ENCODE results near the gene HSBP1L1. TPM values are rescaled to one million over a fixed set of nuclear protein-coding genes. Genes with fewer than 3 reads are reported as not detected.

The HSBP1L1 gene
- total and polyA plus RNA-seq, 2 of the 13 experiments (the other 11 are each of a cell fraction or from before 2014, with no cell fraction given): 22.6 to 45.1 TPM

- TF ChIP-seq CTCF (CRISPR knock-in tag; IDR thresholded peaks at IDR 0.05): peak; percentile 73
- no peak for TF ChIP-seq ZNF329 (CRISPR knock-in tag; IDR thresholded peaks at IDR 0.05; ENCODE audit: low read depth)
- no peak for TF ChIP-seq JUNB (CRISPR knock-in tag; IDR thresholded peaks at IDR 0.05; ENCODE audit: borderline replicate concordance)
- TF ChIP-seq ESRRA (CRISPR knock-in tag; IDR thresholded peaks at IDR 0.05; ENCODE audit: low read depth): 0 out of 2 replicates have a peak, but pooled peaks have one; percentile 24
- TF ChIP-seq ZNF260 (CRISPR knock-in tag; IDR thresholded peaks at IDR 0.05; ENCODE audit: borderline replicate concordance, low read depth): no peak
- TF ChIP-seq ZNF274 (CRISPR knock-in tag; IDR thresholded peaks at IDR 0.05): no peak
- 0 out of 2 replicates have a peak, but pooled peaks have one; percentile 8 for TF ChIP-seq FOXP4 (CRISPR knock-in tag; IDR thresholded peaks at IDR 0.05)
- no peak for TF ChIP-seq ZNF83 (CRISPR knock-in tag; IDR thresholded peaks at IDR 0.05; ENCODE audit: borderline replicate concordance)
- TF ChIP-seq POLR2AphosphoS2 (IDR thresholded peaks at IDR 0.05; ENCODE audit: low read depth, low read length): no peak
- no peak for TF ChIP-seq RCOR2 (CRISPR knock-in tag; IDR thresholded peaks at IDR 0.05)
- no peak for TF ChIP-seq ZNF549 (CRISPR knock-in tag; IDR thresholded peaks at IDR 0.05)
- 0 out of 2 replicates have a peak, but pooled peaks have one; percentile 33 for TF ChIP-seq BCL3 (CRISPR knock-in tag; IDR thresholded peaks at IDR 0.05)
- no peak for TF ChIP-seq ZNF292 (CRISPR knock-in tag; IDR thresholded peaks at IDR 0.05; ENCODE audit: borderline replicate concordance, low read depth)
- no peak for TF ChIP-seq ZBTB26 (CRISPR knock-in tag; IDR thresholded peaks at IDR 0.05; ENCODE audit: borderline replicate concordance)
- no peak for TF ChIP-seq FOSL2 (CRISPR knock-in tag; IDR thresholded peaks at IDR 0.05)
- TF ChIP-seq ZNF282 (IDR thresholded peaks at IDR 0.05; ENCODE audit: partially characterized antibody): no peak
- TF ChIP-seq RAD51 (IDR thresholded peaks at IDR 0.05; ENCODE audit: borderline replicate concordance): no peak
- TF ChIP-seq ZNF652 (CRISPR knock-in tag; IDR thresholded peaks at IDR 0.05; ENCODE audit: borderline replicate concordance, low read depth): no peak
- TF ChIP-seq RBAK (CRISPR knock-in tag; IDR thresholded peaks at IDR 0.05): no peak
- TF ChIP-seq ZNF382 (CRISPR knock-in tag; IDR thresholded peaks at IDR 0.05; ENCODE audit: borderline replicate concordance): no peak
- no peak for TF ChIP-seq ONECUT2 (CRISPR knock-in tag; IDR thresholded peaks at IDR 0.05)
- TF ChIP-seq ZNF235 (CRISPR knock-in tag; IDR thresholded peaks at IDR 0.05; ENCODE audit: borderline replicate concordance): no peak
- no peak for TF ChIP-seq ZNF790 (CRISPR knock-in tag; IDR thresholded peaks at IDR 0.05; ENCODE audit: borderline replicate concordance)
- no peak for TF ChIP-seq ZNF30 (CRISPR knock-in tag; IDR thresholded peaks at IDR 0.05)
- no peak; the same call in none of the 2 replicates for TF ChIP-seq ZFY (CRISPR knock-in tag; IDR thresholded peaks at IDR 0.05)
- no peak for TF ChIP-seq GATA4 (IDR thresholded peaks at IDR 0.05; ENCODE audit: borderline replicate concordance, low read depth)
- peak; percentile 35; the same call in 1 of the 2 replicates for TF ChIP-seq MXD4 (CRISPR knock-in tag; IDR thresholded peaks at IDR 0.05)
Measured at GRCh38 chr18:79988071-79988450, 23.6 kb downstream of the HSBP1L1 start (continued).

Data from HepG2 (cell line).